ENCODE measurements around the gene MAP7D2. TPM values are rescaled to one million over a fixed set of nuclear protein-coding genes. Genes with fewer than 3 reads are reported as not detected.

MAP7D2 gene
- 0.15 and 1.7 TPM in 2 replicates for total RNA-seq

DNA sequence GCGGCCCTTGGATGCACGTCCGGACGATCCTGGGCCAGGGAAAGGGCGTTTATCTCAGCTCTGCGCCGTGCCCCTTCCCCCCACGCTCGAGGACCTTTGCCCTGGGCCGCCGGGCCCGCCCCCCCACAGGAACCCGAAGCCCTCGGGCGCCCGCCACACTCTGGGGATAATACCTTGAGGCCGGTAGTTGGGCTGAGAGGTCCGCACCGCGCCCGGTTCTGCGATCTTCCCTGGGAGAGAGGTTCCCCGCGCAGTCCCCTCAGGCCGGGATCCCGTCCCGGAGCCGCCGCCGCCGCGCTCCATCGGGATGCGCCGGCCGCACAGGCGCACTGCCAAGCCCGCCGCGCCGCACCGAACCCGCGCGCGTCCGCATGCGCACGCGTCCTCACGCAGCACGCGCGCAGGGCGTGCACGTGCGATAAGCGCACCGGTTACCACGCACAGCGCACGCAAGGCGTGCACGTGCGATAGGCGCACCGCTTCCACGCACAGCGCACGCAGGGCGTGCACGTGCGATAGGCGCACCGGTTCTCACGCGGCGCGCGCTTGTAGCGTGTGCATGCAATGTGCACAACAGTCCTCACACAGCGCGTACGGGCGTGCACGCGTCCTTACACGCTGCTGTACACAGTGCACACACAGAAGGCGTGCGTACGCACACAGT, at the start of gene MAP7D2:
Gene MAP7D2, minus strand, starts transcription at position 331 of the 664 bp plus-strand sequence. Its CDS starts 28 bp downstream, at position 303.

DNA sequence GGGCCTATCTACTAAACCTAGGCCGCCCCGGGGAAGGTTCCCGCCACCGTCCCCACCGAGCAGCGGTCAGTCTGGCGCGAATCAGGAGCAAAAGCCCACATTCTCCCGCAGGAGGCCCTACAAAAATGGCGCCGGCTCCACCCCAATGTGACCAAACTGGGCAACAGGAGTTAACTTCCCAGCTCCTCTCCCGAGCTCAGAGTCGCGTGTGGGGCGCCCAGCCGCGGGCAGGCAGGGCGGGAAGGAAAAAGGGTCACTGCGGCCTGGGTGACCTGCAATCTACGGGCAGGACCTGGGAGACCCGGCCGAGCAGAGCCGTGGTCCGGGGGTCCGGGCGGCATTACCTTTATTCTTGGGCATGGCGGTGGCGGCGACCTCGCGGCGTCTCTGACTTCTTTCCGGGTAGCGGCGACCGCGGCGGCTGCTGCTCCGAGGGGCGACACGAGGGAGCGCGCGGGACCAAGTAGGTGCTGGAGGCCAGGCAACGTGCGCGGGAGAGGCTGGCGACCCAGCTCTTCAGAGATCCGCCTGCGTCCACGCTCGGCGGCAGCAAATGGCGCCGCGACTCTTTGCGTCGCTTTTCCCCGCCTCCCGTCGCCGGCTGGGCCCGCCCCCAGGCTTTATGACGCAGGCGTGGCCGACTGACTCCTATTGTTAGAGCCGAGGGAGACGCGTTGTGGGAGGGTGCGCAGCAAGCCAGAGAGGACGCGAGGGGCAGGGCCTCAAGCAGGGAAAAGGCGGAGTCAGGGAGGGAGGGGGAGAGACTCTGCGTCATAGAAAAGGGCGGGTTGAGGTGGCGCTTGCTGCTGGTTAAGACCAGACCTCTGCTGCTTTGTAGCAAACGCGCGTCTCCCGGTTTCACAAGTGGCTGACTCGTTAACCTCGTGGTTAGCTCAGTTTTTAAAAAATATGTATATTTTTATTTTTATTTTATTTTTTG, 24.8 kb upstream of the MAP7D2 start, which contains the start of gene EIF1AX:
Gene EIF1AX, minus strand, starts transcription at position 558 of the 940 bp plus-strand sequence. Its CDS starts 198 bp downstream, at position 360.

DNA sequence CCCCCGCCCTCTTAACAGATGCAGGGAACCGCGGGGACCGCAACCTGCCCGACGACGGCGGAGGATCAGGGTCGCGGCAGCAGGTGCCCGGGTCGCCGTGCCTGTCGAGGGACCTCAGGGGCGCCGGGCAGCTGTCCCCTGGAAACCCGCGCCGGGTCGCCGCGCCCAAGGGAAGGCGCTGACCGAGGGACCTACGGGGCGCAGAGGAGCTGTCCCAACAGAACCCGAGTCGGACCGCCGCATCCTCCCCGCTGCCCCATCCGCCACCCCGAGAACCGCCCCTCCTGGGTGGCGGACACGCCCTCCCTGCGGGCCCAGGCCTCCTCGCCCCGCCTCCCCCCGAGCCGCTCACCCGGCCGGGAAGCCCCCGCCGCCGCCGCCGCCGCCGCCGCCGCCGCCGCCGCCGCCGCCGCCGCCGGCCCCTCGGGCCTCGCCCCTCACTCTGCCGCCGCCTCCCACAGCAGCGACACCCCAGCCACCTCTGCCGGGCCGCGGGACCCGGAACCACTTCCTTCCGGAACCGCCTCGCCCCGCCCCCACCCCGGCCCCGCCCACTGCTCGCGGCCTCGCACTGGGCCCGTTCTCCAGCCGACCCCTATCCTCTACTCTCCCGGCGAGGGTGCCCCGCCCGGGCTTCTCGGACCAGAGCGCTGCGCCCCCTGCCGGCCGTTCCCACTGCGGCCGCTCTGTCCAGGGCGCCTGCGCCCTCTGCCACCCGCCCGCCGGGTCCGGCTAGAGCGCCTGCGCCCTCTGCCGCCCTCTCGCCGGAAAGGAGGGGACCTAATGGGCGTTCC, 126.0 kb downstream of the MAP7D2 start, which contains the start of gene BCLAF3:
Gene BCLAF3, minus strand, starts transcription at position 506 of the 794 bp plus-strand sequence. CDS start 20,797 bp downstream, outside the sequence.

Other genes with a start within 250 kb of the MAP7D2 start
- gene SH3KBP1, start 229.3 kb downstream of the MAP7D2 start, total RNA-seq = 13.1 and 14.4 TPM in 2 replicates
- 0.74 and 0.84 TPM in 2 replicates for gene BCLAF3, start 125.8 kb downstream of the MAP7D2 start, total RNA-seq
- gene EIF1AX, start 24.9 kb upstream of the MAP7D2 start, total RNA-seq = 24.1 and 33.0 TPM in 2 replicates
- 13.1 and 14.0 TPM in 2 replicates for gene RPS6KA3, start 150.0 kb upstream of the MAP7D2 start, total RNA-seq